8988T (cell line): ENCODE data around the gene IGFL4.

ENCODE experiments used
- DNase-seq: peaks from one replicate; pipeline ENCODE4 v3.0.0; 2011

The IGFL4 gene

GRCh38 chr19:46060012-46060411 lies 19.2 kb upstream of the IGFL4 start:
- no peak for DNase-seq

- DNase-seq, result no peak
These were observed 18.0 kb upstream of the IGFL4 start for GRCh38 chr19:46058778-46059177.

- no peak for DNase-seq
These were observed 15.7 kb upstream of the IGFL4 start for GRCh38 chr19:46056536-46056935.

- DNase-seq, result no peak
These were observed 12.1 kb upstream of the IGFL4 start for GRCh38 chr19:46052896-46053295.

GRCh38 chr19:46049597-46049996 lies 8.8 kb upstream of the IGFL4 start:
- DNase-seq, result no peak

- no peak for DNase-seq
These were observed 2.7 kb upstream of the IGFL4 start for GRCh38 chr19:46043519-46043918.

GRCh38 chr19:46042252-46042883 lies 1.6 kb upstream of the IGFL4 start:
- DNase-seq, result no peak

- no peak for DNase-seq
These were observed 677 bp downstream of the IGFL4 start for GRCh38 chr19:46040125-46040524.

- DNase-seq, result no peak
These were observed 4.1 kb downstream of the IGFL4 start for GRCh38 chr19:46036744-46037128.

GRCh38 chr19:46035986-46036743 lies 4.6 kb downstream of the IGFL4 start:
- DNase-seq, result no peak

- DNase-seq, result no peak
These were observed 5.3 kb downstream of the IGFL4 start for GRCh38 chr19:46035546-46035945.

- no peak for DNase-seq
These were observed 7.4 kb downstream of the IGFL4 start for GRCh38 chr19:46033401-46033800.

GRCh38 chr19:46032597-46033025 lies 8.2 kb downstream of the IGFL4 start:
- DNase-seq, result no peak

GRCh38 chr19:46031781-46032596 lies 8.8 kb downstream of the IGFL4 start:
- no peak for DNase-seq

GRCh38 chr19:46030812-46031550 lies 9.8 kb downstream of the IGFL4 start:
- DNase-seq, result no peak

- no peak for DNase-seq
These were observed 15.0 kb downstream of the IGFL4 start for GRCh38 chr19:46025835-46026234.

- DNase-seq, result no peak
These were observed 17.5 kb downstream of the IGFL4 start for GRCh38 chr19:46023311-46023779.

- DNase-seq, result no peak
These were observed 18.1 kb downstream of the IGFL4 start, which contains the start of gene PGLYRP1 for GRCh38 chr19:46022431-46023310. Gene PGLYRP1, minus strand, starts transcription at chr19:46023053. Its CDS starts 32 bp downstream, at chr19:46023021.

GRCh38 chr19:46022061-46022430 lies 18.8 kb downstream of the IGFL4 start:
- no peak for DNase-seq

GRCh38 chr19:46021531-46022041 lies 19.2 kb downstream of the IGFL4 start:
- DNase-seq, result no peak

- no peak for DNase-seq
These were observed 20.0 kb downstream of the IGFL4 start for GRCh38 chr19:46020819-46021125.

GRCh38 chr19:46019270-46019669 lies 21.5 kb downstream of the IGFL4 start:
- DNase-seq, result no peak
